GM21717 (cell line): ENCODE data around the gene MAP3K5.

Source experiments
- ATAC-seq: cut with Tn5 transposase; IDR thresholded peaks from one replicate; pipeline ENCODE4 v1.9.1; 2021; ENCODE audit warnings: mild to moderate bottlenecking, moderate library complexity; ENCODE audit not compliant: unreplicated experiment

The MAP3K5 gene

GRCh38 chr6:136750696-136751521 lies 41.4 kb downstream of the MAP3K5 start:
- no peak for ATAC-seq

- ATAC-seq = no peak
Observed at GRCh38 chr6:136749359-136749997, 42.8 kb downstream of the MAP3K5 start.

GRCh38 chr6:136747507-136747906 lies 44.8 kb downstream of the MAP3K5 start:
- no peak for ATAC-seq

GRCh38 chr6:136745300-136745699 lies 47.0 kb downstream of the MAP3K5 start:
- ATAC-seq = no peak

- no peak for ATAC-seq
Observed at GRCh38 chr6:136744889-136745288, 47.4 kb downstream of the MAP3K5 start.

GRCh38 chr6:136742125-136742524 lies 50.2 kb downstream of the MAP3K5 start:
- ATAC-seq = no peak

- no peak for ATAC-seq
Observed at GRCh38 chr6:136740050-136740974, 52.0 kb downstream of the MAP3K5 start.

GRCh38 chr6:136739501-136739900 lies 52.8 kb downstream of the MAP3K5 start:
- no peak for ATAC-seq

- no peak for ATAC-seq
Observed at GRCh38 chr6:136739071-136739470, 53.2 kb downstream of the MAP3K5 start.

GRCh38 chr6:136738692-136739057 lies 53.6 kb downstream of the MAP3K5 start:
- no peak for ATAC-seq

GRCh38 chr6:136737871-136738691 lies 54.2 kb downstream of the MAP3K5 start:
- no peak for ATAC-seq

GRCh38 chr6:136737374-136737844 lies 54.9 kb downstream of the MAP3K5 start:
- ATAC-seq = no peak

- ATAC-seq = no peak
Observed at GRCh38 chr6:136736281-136736960, 55.9 kb downstream of the MAP3K5 start.

GRCh38 chr6:136734977-136735376 lies 57.3 kb downstream of the MAP3K5 start:
- no peak for ATAC-seq

GRCh38 chr6:136732889-136733288 lies 59.4 kb downstream of the MAP3K5 start:
- no peak for ATAC-seq

- no peak for ATAC-seq
Observed at GRCh38 chr6:136729832-136730231, 62.4 kb downstream of the MAP3K5 start.

GRCh38 chr6:136728976-136729515 lies 63.2 kb downstream of the MAP3K5 start:
- no peak for ATAC-seq

- ATAC-seq = no peak
Observed at GRCh38 chr6:136728033-136728939, 64.0 kb downstream of the MAP3K5 start.
